ENCODE data around the gene SLC35F1. TPM values are rescaled to one million over a fixed set of nuclear protein-coding genes. Genes with fewer than 3 reads are reported as not detected.
"Not testable (repeated sequence)": the region's sequence is repeated elsewhere in the genome, so short reads cannot be mapped to it uniquely, and the experiment has no call there.

The SLC35F1 gene
- total RNA-seq = not detected
- not detected for polyA plus RNA-seq

DNA sequence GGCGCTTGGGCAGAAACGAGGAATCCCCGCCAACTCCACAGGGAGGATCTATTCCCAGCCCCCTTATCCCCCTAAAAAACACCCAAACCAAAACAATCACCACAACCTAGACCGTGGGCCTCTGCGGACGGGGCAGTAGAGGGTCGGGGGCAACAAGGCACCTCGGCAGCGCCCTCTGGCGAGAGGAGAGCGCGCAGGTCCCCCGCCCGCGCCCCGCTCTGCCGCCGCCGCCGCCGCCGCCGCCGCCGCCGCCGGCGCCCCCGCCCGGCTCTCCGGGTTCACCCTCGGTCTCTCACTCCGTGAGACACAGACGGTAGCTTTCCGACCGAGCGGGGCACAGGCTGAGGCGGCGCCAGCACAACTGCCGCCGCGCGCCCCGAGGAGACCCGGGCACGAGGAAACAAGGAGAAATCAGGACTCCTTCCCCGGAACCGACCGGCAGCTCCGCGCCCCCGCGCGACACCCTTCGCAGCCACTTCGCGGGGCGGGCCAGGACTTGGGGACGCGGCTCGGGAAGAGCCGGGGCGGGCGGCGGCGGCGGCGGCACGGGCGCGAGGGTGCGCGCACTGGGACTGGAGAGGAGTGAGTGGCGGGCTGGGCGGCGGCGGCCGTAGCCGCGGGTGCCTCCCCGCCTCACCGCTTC lies at the start of gene SLC35F1:
SLC35F1 (plus strand) TSS at position 307 of the 643 bp plus-strand sequence.
- no peak within 1 kb of the TSS for H3K27ac Mint-ChIP-seq
- H3K4me1 Mint-ChIP-seq = peaks cover 0 to 14% (median 7%) of the 10 kb centered on the region in 4 donors
- DNase-seq = peak in 2 of 3 donors; percentile 1 to 11
- peak; percentile 25 to 41 for ATAC-seq (ENCODE audit: low read depth in 2 of 2)
- H3K27ac ChIP-seq (ENCODE audit: insufficient read depth, low read length, poor library complexity, severe bottlenecking) = no peak within 1 kb of the TSS
- H3K4me3 ChIP-seq (ENCODE audit: low read depth, low read length) = no peak within 1 kb of the TSS
- peaks cover 0 to 1% (median 0%) of the 10 kb centered on the region in 7 donors for H3K9me3 Mint-ChIP-seq
- H3K4me1 ChIP-seq (ENCODE audit: control insufficient read depth, insufficient read depth, low read length, poor library complexity, severe bottlenecking) = peaks cover 12% of the 10 kb centered on the region
- peak within 1 kb of the TSS; percentile 29 to 72 (median 64) for H3K4me3 Mint-ChIP-seq
- H3K27me3 Mint-ChIP-seq = peaks cover 48% of the 10 kb centered on the region
- H3K36me3 ChIP-seq (ENCODE audit: control insufficient read depth, insufficient read depth, low read length) = no peaks in the 10 kb centered on the region
- H3K36me3 Mint-ChIP-seq = peaks cover 5% of the 10 kb centered on the region
- H3K9me3 ChIP-seq (ENCODE audit: control insufficient read depth in 2 of 2, low read length in 2 of 2) = no peaks in the 10 kb centered on the region
- H3K27me3 ChIP-seq (ENCODE audit: control insufficient read depth, insufficient read depth, low read length) = peaks cover 36% of the 10 kb centered on the region

DNA sequence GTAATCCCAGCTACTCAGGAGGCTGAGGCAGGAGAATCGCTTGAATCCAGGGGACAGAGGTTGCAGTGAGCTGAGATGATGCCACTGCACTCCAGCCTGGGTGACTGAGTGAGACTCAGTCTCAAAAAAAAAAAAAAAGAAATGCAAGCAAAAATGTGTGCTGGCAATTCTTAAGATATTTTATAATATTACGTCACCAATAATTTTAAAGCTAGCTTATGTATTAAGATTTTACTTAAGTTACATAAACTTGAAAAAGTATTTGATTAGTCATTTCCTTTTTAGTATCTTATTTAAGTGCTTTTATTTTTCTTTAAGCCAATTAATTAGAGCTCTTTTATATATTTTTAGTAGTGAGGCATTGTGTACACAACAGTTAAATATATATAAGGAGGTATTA lies 48.5 kb upstream of the SLC35F1 start:
- H3K4me3 Mint-ChIP-seq; H3K4me1 Mint-ChIP-seq; H3K27me3 Mint-ChIP-seq; H3K4me3 ChIP-seq (ENCODE audit: low read depth, low read length); H3K4me1 ChIP-seq (ENCODE audit: control insufficient read depth, insufficient read depth, low read length, poor library complexity, severe bottlenecking); H3K27ac ChIP-seq (ENCODE audit: insufficient read depth, low read length, poor library complexity, severe bottlenecking); H3K27me3 ChIP-seq (ENCODE audit: control insufficient read depth, insufficient read depth, low read length); ATAC-seq (ENCODE audit: low read depth in 2 of 2); H3K9me3 Mint-ChIP-seq; H3K36me3 Mint-ChIP-seq; DNase-seq; H3K27ac Mint-ChIP-seq; H3K9me3 ChIP-seq (ENCODE audit: control insufficient read depth in 2 of 2, low read length in 2 of 2); H3K36me3 ChIP-seq (ENCODE audit: control insufficient read depth, insufficient read depth, low read length): not testable (repeated sequence)

DNA sequence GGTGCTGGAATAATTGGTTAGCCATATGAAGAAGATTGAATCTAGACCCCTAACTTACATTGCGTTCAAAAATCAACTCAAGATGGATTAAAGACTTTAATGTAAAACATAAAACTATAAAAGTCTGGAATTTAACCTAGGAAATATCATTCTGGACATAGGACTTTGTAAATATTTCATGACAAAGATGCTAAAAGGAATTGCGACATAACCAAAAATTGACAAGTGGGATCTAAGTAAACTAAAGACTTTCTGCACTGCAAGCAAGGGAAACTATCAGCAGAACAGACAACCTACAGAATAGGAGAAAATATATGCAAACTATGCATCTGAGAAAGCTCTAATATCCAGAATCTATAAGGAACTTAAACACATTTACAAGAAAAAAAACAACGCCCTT lies 45.5 kb upstream of the SLC35F1 start:
- H3K36me3 ChIP-seq (ENCODE audit: control insufficient read depth, insufficient read depth, low read length) = no peaks in the 10 kb centered on the region
- no peak for DNase-seq
- peaks cover 0 to 8% (median 3%) of the 10 kb centered on the region in 7 donors for H3K9me3 Mint-ChIP-seq
- H3K27ac Mint-ChIP-seq = no peak overlapping the region
- no peak overlapping the region for H3K4me3 Mint-ChIP-seq
- no peak for ATAC-seq (ENCODE audit: low read depth in 2 of 2)
- H3K4me1 ChIP-seq (ENCODE audit: control insufficient read depth, insufficient read depth, low read length, poor library complexity, severe bottlenecking) = no peaks in the 10 kb centered on the region
- no peak overlapping the region for H3K27ac ChIP-seq (ENCODE audit: insufficient read depth, low read length, poor library complexity, severe bottlenecking)
- H3K27me3 ChIP-seq (ENCODE audit: control insufficient read depth, insufficient read depth, low read length) = no peaks in the 10 kb centered on the region
- no peaks in the 10 kb centered on the region for H3K36me3 Mint-ChIP-seq
- no peak overlapping the region for H3K4me3 ChIP-seq (ENCODE audit: low read depth, low read length)
- H3K27me3 Mint-ChIP-seq = no peaks in the 10 kb centered on the region
- H3K9me3 ChIP-seq (ENCODE audit: control insufficient read depth in 2 of 2, low read length in 2 of 2) = no peaks in the 10 kb centered on the region
- no peaks in the 10 kb centered on the region for H3K4me1 Mint-ChIP-seq

GRCh38 chr6:117866561-117866960 lies 40.5 kb upstream of the SLC35F1 start:
- Histone ChIP-seq H3K9me3 (ENCODE audit: control insufficient read depth in 2 of 2, low read length in 2 of 2) (no peaks in the 10 kb centered on the region), H3K4me1 (ENCODE audit: control insufficient read depth, insufficient read depth, low read length, poor library complexity, severe bottlenecking) (no peaks in the 10 kb centered on the region), H3K27ac (ENCODE audit: insufficient read depth, low read length, poor library complexity, severe bottlenecking) (no peak overlapping the region), H3K36me3 (ENCODE audit: control insufficient read depth, insufficient read depth, low read length) (no peaks in the 10 kb centered on the region), H3K27me3 (ENCODE audit: control insufficient read depth, insufficient read depth, low read length) (no peaks in the 10 kb centered on the region), H3K4me3 (ENCODE audit: low read depth, low read length) (no peak overlapping the region)
- no peaks in the 10 kb centered on the region for H3K4me1 Mint-ChIP-seq
- ATAC-seq (ENCODE audit: low read depth in 2 of 2) (no peak), DNase-seq (no peak)
- no peaks in the 10 kb centered on the region for H3K27me3 Mint-ChIP-seq
- H3K4me3 Mint-ChIP-seq = no peak overlapping the region
- peaks cover 0 to 11% (median 3%) of the 10 kb centered on the region in 7 donors for H3K9me3 Mint-ChIP-seq
- H3K36me3 Mint-ChIP-seq = no peaks in the 10 kb centered on the region
- no peak overlapping the region for H3K27ac Mint-ChIP-seq

DNA sequence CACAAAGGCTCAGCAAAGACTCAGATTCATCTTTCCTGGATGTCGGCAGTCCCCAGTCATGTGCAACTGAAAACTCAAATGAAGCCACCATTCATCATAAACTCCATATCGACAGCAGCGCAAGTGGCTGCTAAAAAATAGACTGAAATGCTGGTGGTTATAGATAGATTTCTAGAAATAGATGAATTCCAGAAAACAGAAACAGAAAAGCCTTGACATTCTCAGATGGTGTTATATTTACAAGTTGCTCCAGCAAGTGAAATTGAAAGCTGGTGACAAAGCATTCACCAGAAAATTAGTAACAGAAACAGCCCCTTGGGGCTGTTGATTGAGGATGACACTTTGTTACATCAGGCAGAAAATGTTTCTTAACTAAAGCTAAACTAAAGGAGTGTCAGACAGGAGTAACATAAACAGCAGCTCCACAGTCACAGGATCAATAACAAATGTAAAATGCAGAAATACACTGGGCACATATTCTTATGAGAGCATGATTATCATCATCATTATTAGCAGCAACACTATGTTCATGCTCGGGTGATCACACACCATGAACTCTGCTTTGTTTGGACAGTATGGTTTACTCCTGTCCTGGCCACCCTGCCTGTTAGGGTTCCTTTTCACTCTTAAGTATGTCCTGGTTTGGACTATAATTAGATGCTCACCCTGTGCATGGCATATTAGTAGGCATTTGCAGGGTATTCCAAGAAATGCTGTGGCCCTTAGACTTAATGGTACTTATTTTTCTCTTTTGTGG lies 36.4 kb upstream of the SLC35F1 start:
- H3K4me1 Mint-ChIP-seq = no peaks in the 10 kb centered on the region
- Histone ChIP-seq H3K27ac (ENCODE audit: insufficient read depth, low read length, poor library complexity, severe bottlenecking) (no peak overlapping the region), H3K4me3 (ENCODE audit: low read depth, low read length) (no peak overlapping the region), H3K9me3 (ENCODE audit: control insufficient read depth in 2 of 2, low read length in 2 of 2) (no peaks in the 10 kb centered on the region), H3K4me1 (ENCODE audit: control insufficient read depth, insufficient read depth, low read length, poor library complexity, severe bottlenecking) (no peaks in the 10 kb centered on the region), H3K36me3 (ENCODE audit: control insufficient read depth, insufficient read depth, low read length) (no peaks in the 10 kb centered on the region), H3K27me3 (ENCODE audit: control insufficient read depth, insufficient read depth, low read length) (no peaks in the 10 kb centered on the region)
- H3K27ac Mint-ChIP-seq = no peak overlapping the region
- H3K9me3 Mint-ChIP-seq = peaks cover 0 to 11% (median 2%) of the 10 kb centered on the region in 7 donors
- no peaks in the 10 kb centered on the region for H3K27me3 Mint-ChIP-seq
- H3K4me3 Mint-ChIP-seq = no peak overlapping the region
- no peak for ATAC-seq (ENCODE audit: low read depth in 2 of 2)
- DNase-seq = no peak
- no peaks in the 10 kb centered on the region for H3K36me3 Mint-ChIP-seq

- no peak overlapping the region for H3K27ac ChIP-seq (ENCODE audit: insufficient read depth, low read length, poor library complexity, severe bottlenecking)
- no peaks in the 10 kb centered on the region for H3K4me1 ChIP-seq (ENCODE audit: control insufficient read depth, insufficient read depth, low read length, poor library complexity, severe bottlenecking)
- no peaks in the 10 kb centered on the region for H3K36me3 ChIP-seq (ENCODE audit: control insufficient read depth, insufficient read depth, low read length)
- no peaks in the 10 kb centered on the region for H3K9me3 ChIP-seq (ENCODE audit: control insufficient read depth in 2 of 2, low read length in 2 of 2)
- Mint-ChIP-seq H3K27ac (no peak overlapping the region), H3K9me3 (peaks cover 0 to 3% (median 0%) of the 10 kb centered on the region in 7 donors), H3K4me3 (no peak overlapping the region), H3K4me1 (no peaks in the 10 kb centered on the region), H3K27me3 (no peaks in the 10 kb centered on the region), H3K36me3 (no peaks in the 10 kb centered on the region)
- no peaks in the 10 kb centered on the region for H3K27me3 ChIP-seq (ENCODE audit: control insufficient read depth, insufficient read depth, low read length)
- no peak for DNase-seq
- H3K4me3 ChIP-seq (ENCODE audit: low read depth, low read length) = no peak overlapping the region
- ATAC-seq (ENCODE audit: low read depth in 2 of 2) = no peak
Measured at GRCh38 chr6:117880824-117881223, 26.2 kb upstream of the SLC35F1 start.

GRCh38 chr6:117890172-117890571 lies 16.9 kb upstream of the SLC35F1 start:
- Histone ChIP-seq H3K4me3 (ENCODE audit: low read depth, low read length) (no peak overlapping the region), H3K27ac (ENCODE audit: insufficient read depth, low read length, poor library complexity, severe bottlenecking) (no peak overlapping the region), H3K9me3 (ENCODE audit: control insufficient read depth in 2 of 2, low read length in 2 of 2) (no peaks in the 10 kb centered on the region), H3K27me3 (ENCODE audit: control insufficient read depth, insufficient read depth, low read length) (no peaks in the 10 kb centered on the region), H3K4me1 (ENCODE audit: control insufficient read depth, insufficient read depth, low read length, poor library complexity, severe bottlenecking) (no peaks in the 10 kb centered on the region), H3K36me3 (ENCODE audit: control insufficient read depth, insufficient read depth, low read length) (no peaks in the 10 kb centered on the region)
- DNase-seq (no peak), ATAC-seq (ENCODE audit: low read depth in 2 of 2) (no peak)
- Mint-ChIP-seq H3K4me3 (no peak overlapping the region), H3K36me3 (no peaks in the 10 kb centered on the region), H3K27ac (no peak overlapping the region), H3K27me3 (peaks cover 5% of the 10 kb centered on the region), H3K4me1 (no peaks in the 10 kb centered on the region), H3K9me3 (peaks cover 0 to 5% (median 0%) of the 10 kb centered on the region in 7 donors)

Measured in CD4-positive, CD25-positive, alpha-beta regulatory T cell (primary cell).